Measurements from ENCODE around the gene CDX1.

Gene CDX1

DNA sequence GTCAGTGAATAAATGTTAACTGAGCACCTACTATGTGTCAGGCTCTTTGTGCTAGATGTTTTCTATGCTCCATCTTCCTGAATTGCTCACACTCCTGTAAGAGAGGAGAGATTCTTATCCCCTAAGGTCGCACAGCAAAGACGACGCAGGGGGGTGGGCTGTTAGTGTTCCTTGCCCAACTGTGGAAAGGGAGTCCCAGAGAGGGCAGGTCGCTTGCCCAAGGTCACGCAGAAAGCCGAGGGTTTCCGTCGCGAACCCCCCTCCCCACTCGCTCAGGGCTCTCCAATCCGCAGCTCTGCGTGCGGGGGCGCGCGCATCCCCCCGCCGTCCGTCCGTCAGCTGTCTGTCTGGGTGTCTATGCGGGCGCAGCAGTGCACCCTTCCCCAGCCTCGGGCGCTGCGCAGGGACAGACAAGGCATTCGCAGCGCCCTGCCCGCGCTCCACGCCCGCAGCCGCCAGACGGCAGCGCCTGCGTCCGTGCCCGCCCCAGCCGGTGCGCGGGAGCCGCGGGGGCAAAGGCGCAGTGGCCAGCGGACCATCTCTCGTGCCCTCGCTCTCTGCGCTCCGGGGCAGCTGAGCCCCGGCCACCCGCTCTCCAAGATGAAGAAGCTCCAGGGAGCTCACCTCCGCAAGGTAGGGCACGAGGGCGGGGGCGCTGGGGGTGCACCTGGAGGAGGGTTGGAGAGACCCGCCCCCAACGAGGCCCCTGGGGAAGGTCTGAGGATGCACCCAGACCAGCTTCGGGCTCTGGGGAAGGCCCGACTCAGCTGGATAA is 23.3 kb downstream of the CDX1 start, which contains the start of gene SLC6A7:
Gene SLC6A7 (plus strand): TSS at position 335 of the 775 bp plus-strand sequence. CDS start 266 bp downstream, at position 601.
- in situ Hi-C loops (cut with HindIII; ENCODE audit: low sequenced_read_pairs) = no loop called here
- TF ChIP-seq, protein P1, sequence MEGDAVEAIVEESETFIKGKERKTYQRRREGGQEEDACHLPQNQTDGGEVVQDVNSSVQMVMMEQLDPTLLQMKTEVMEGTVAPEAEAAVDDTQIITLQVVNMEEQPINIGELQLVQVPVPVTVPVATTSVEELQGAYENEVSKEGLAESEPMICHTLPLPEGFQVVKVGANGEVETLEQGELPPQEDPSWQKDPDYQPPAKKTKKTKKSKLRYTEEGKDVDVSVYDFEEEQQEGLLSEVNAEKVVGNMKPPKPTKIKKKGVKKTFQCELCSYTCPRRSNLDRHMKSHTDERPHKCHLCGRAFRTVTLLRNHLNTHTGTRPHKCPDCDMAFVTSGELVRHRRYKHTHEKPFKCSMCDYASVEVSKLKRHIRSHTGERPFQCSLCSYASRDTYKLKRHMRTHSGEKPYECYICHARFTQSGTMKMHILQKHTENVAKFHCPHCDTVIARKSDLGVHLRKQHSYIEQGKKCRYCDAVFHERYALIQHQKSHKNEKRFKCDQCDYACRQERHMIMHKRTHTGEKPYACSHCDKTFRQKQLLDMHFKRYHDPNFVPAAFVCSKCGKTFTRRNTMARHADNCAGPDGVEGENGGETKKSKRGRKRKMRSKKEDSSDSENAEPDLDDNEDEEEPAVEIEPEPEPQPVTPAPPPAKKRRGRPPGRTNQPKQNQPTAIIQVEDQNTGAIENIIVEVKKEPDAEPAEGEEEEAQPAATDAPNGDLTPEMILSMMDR (IDR thresholded peaks at IDR 0.05; ENCODE audit: low read depth, low read length) = no peak
- no peak for DNase-seq (ENCODE audit: low read depth, low spot score)
- no peak within 1 kb of the TSS for H3K4me3 ChIP-seq (ENCODE audit: low read depth, low read length)

DNA sequence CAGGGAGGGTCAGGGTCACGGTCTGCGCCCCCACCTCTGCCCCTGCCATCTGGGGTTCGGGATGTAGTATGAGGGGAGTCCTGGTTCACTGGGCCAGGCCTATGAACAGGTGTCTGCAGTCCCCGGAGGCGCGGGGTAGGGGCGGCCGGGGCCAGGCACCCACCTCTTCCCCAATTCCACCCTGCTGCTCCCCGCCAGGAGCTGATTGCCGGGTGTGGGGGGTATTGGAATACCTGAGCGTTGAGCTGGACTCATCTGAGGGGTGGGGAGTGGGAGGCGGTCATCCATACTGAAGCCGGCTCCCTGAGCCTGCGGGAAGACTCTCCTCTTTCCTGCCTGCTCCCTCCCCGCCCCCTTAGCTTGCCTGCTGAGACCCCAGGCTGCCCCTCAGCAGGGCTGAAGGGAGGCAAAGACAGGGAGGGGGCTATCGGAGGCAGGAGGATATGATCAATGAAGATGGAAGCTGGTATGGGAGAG is 24.0 kb downstream of the CDX1 start:
- DNase-seq (ENCODE audit: low read depth, low spot score) = no peak
- in situ Hi-C loops (cut with HindIII; ENCODE audit: low sequenced_read_pairs) = no loop called here
- H3K4me3 ChIP-seq (ENCODE audit: low read depth, low read length) = no peak overlapping the region
- TF ChIP-seq, protein P1 (IDR thresholded peaks at IDR 0.05; ENCODE audit: low read depth, low read length) = no peak

DNA sequence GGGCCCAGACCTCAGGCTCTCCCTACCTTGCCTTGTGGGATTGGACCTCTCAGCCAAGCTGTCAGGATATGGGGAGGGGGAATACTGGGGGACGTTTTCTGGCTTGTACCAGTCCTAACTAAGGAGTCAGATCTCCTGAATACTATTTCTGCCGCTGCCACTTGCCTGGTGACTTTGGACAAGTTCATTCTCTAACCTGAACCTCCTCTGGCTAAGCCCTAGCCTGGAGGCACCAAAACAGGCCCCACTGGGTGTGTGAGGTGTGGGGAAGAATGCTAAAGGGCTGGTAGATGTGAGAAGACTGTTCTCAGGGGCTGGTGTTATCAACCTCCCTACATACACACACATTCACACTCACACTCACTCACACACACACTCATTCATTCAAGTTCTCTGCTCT is 24.4 kb downstream of the CDX1 start:
- in situ Hi-C loops (cut with HindIII; ENCODE audit: low sequenced_read_pairs) = no loop called here
- TF ChIP-seq, protein P1 (IDR thresholded peaks at IDR 0.05; ENCODE audit: low read depth, low read length) = no peak
- H3K4me3 ChIP-seq (ENCODE audit: low read depth, low read length) = no peak overlapping the region
- no peak for DNase-seq (ENCODE audit: low read depth, low spot score)

DNA sequence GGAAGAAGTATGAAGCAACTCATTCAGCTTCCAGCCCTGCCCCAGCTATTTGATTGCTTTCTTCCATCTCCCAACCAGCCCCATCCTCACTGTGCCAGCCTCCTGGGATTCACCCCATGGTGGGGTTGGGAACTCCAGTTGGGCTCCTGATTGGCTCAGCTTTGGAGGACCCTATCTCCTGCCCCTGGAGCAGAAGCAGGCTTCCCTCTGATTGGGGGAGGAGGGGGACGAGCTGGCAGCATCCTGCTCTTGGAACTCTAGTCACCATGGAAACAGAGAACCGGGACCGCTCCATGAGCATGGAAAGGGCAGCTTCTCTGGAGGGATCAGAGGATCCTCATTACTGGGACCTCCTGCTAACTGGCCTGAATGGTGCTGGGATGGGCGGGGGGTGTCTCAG is 25.9 kb downstream of the CDX1 start:
- in situ Hi-C loops (cut with HindIII; ENCODE audit: low sequenced_read_pairs) = no loop called here
- no peak overlapping the region for H3K4me3 ChIP-seq (ENCODE audit: low read depth, low read length)
- TF ChIP-seq, protein P1 (IDR thresholded peaks at IDR 0.05; ENCODE audit: low read depth, low read length) = no peak
- no peak for DNase-seq (ENCODE audit: low read depth, low spot score)

- in situ Hi-C loops (cut with HindIII; ENCODE audit: low sequenced_read_pairs) = no loop called here
- no peak overlapping the region for H3K4me3 ChIP-seq (ENCODE audit: low read depth, low read length)
- DNase-seq (ENCODE audit: low read depth, low spot score) = no peak
- TF ChIP-seq, protein P1 (IDR thresholded peaks at IDR 0.05; ENCODE audit: low read depth, low read length) = no peak
Observed at GRCh38 chr5:150195736-150196485, 29.3 kb downstream of the CDX1 start.

- TF ChIP-seq, protein P1 (IDR thresholded peaks at IDR 0.05; ENCODE audit: low read depth, low read length) = no peak
- in situ Hi-C loops (cut with HindIII; ENCODE audit: low sequenced_read_pairs) = no loop called here
- DNase-seq (ENCODE audit: low read depth, low spot score) = no peak
- H3K4me3 ChIP-seq (ENCODE audit: low read depth, low read length) = no peak overlapping the region
Observed at GRCh38 chr5:150196514-150196913, 29.9 kb downstream of the CDX1 start.
